Caco-2 (cell line): ENCODE results near the gene RHOV. TPM values are rescaled to one million over a fixed set of nuclear protein-coding genes. Genes with fewer than 3 reads are reported as not detected.

ENCODE experiments used
- BruUV-seq: library from RNA; stranded (reverse); fragments of 400-500 nt; replicated peaks from 2 replicates; lab custom pipeline; 2021; lab: Mats Ljungman, UMichigan
- CTCF ChIA-PET: fragments of 300-600 bp; sonication (Branson Sonifier 250); formaldehyde crosslinking; loops from one replicate; lab custom pipeline; 2022; ENCODE audit warnings: antibody characterized with exemption; lab: Charles Lee
- POLR2A ChIA-PET: fragments of 300-600 bp; sonication (Branson Sonifier 250); formaldehyde crosslinking; loops from one replicate; lab custom pipeline; 2022; ENCODE audit warnings: antibody characterized with exemption; lab: Charles Lee
- DNase-seq, 2 experiments: peaks; one replicate each; pipeline versions ENCODE4 v3.0.0 to v3.0.0-alpha.2; 2020 to 2022
- H3K27me3 ChIP-seq: replicated peaks from 2 replicates; pipeline ENCODE4 v1.6.0; 2011; ENCODE audit warnings: low read length; ENCODE audit not compliant: control insufficient read depth, insufficient read depth
- H3K36me3 ChIP-seq: 2 replicates; pipeline ENCODE4 v1.5.1; 2011; ENCODE audit warnings: low read length; ENCODE audit not compliant: control insufficient read depth, insufficient read depth
- H3K4me1 ChIP-seq: fragments of 250-450 bp; sonication (Bioruptor Pico); 2 replicates; pipeline ENCODE4 v1.5.1; 2020; ENCODE audit warnings: mild to moderate bottlenecking
- H3K4me3 ChIP-seq: 2 replicates; pipeline ENCODE4 v1.5.1; 2011; ENCODE audit warnings: low read depth, mild to moderate bottlenecking, control low read depth, low read length
- H3K9me3 ChIP-seq: fragments of 250-450 bp; sonication (Bioruptor Pico); 2 replicates; pipeline ENCODE4 v1.5.1; 2020; ENCODE audit warnings: mild to moderate bottlenecking, moderate library complexity
- H3K27ac Mint-ChIP-seq: one replicate; pipeline ENCODE4 v1.8.0; 2022; ENCODE audit warnings: mixed read lengths; ENCODE audit not compliant: unreplicated experiment
- H3K27me3 Mint-ChIP-seq: one replicate; pipeline ENCODE4 v1.8.0; 2022; ENCODE audit warnings: mixed read lengths; ENCODE audit not compliant: insufficient read depth, unreplicated experiment
- H3K36me3 Mint-ChIP-seq: one replicate; pipeline ENCODE4 v1.8.0; 2022; ENCODE audit warnings: mild to moderate bottlenecking, mixed read lengths; ENCODE audit not compliant: insufficient read depth, unreplicated experiment
- H3K4me1 Mint-ChIP-seq: one replicate; pipeline ENCODE4 v1.8.0; 2022; ENCODE audit warnings: low read depth, mixed read lengths; ENCODE audit not compliant: unreplicated experiment
- H3K4me3 Mint-ChIP-seq: one replicate; pipeline ENCODE4 v1.8.0; 2022; ENCODE audit warnings: mild to moderate bottlenecking, moderate library complexity, mixed read lengths; ENCODE audit not compliant: unreplicated experiment
- H3K9me3 Mint-ChIP-seq: one replicate; pipeline ENCODE4 v1.8.0; 2022; ENCODE audit warnings: mixed read lengths; ENCODE audit not compliant: unreplicated experiment
- CTCF ChIP-seq, 2 experiments: fragments of 200-600 bp in 1 of 2; IDR thresholded peaks; 1 replicate in 1 of 2; 2 replicates in 1 of 2; pipeline versions ENCODE4 v1.5.1 to v1.8.0; 2011 to 2022; ENCODE audit warnings: antibody characterized with exemption in 1 of 2, control low read depth in 1 of 2, inconsistent platforms in 1 of 2, low read depth in 1 of 2, low read length in 1 of 2, mild to moderate bottlenecking in 1 of 2, moderate library complexity in 1 of 2; ENCODE audit not compliant: insufficient read depth in 1 of 2, severe bottlenecking in 1 of 2, unreplicated experiment in 1 of 2
- intact Hi-C: fragments of 100-400 bp; cut with micrococcal nuclease; formaldehyde crosslinking; loops from one replicate; pipeline ENCODE4 v1.10.0; 2022; ENCODE audit not compliant: unreplicated experiment
- total RNA-seq: library from RNA; stranded (reverse); gene quantifications from 2 replicates; pipeline ENCODE4 v1.2.3, GENCODE V29; 2022

The RHOV gene
- total RNA-seq, 1 experiment from 2014 or later = 4.4 TPM

- no peak for DNase-seq
- BruUV-seq = no TSS peak
- peaks cover 28% of the 10 kb centered on the region for H3K4me1 ChIP-seq
- ChIA-PET CTCF (interaction anchor here (0.6 to 2.3 kb wide), 3 partner anchors 21 to 124 kb away, joined by 3 to 12 read pairs (median 3); no protein-coding TSS in a partner anchor), POLR2A (interaction anchor here (1.8 kb wide), 1 partner anchor 19 kb away, joined by 6 read pairs; no protein-coding TSS in a partner anchor)
- Mint-ChIP-seq H3K36me3 (peaks cover 18% of the 10 kb centered on the region), H3K4me3 (no peak overlapping the region), H3K27me3 (no peaks in the 10 kb centered on the region), H3K4me1 (peaks cover 12% of the 10 kb centered on the region), H3K27ac (no peak overlapping the region), H3K9me3 (no peaks in the 10 kb centered on the region)
- H3K36me3 ChIP-seq = no peaks in the 10 kb centered on the region
- no peaks in the 10 kb centered on the region for H3K27me3 ChIP-seq
- intact Hi-C loops = loop anchor here (5.0 to 10.0 kb wide), 2 partner anchors 32 to 425 kb away; partner anchors contain the start of genes NUSAP1 and OIP5
- no peaks in the 10 kb centered on the region for H3K9me3 ChIP-seq
- no peak for TF ChIP-seq CTCF (IDR thresholded peaks at IDR 0.05; ENCODE audit: insufficient read depth in 1 of 2, low read depth in 1 of 2, low read length in 1 of 2, severe bottlenecking in 1 of 2, unreplicated experiment in 1 of 2)
- H3K4me3 ChIP-seq = no peak overlapping the region
Observed at GRCh38 chr15:40909662-40910630, 35.9 kb upstream of the RHOV start.

- BruUV-seq = no TSS peak
- CTCF ChIA-PET = interaction anchor here (0.6 to 2.3 kb wide), 4 partner anchors 14 to 232 kb away, joined by 3 to 12 read pairs (median 6); partner anchors contain the start of genes DLL4 and VPS18
- H3K27me3 Mint-ChIP-seq = no peaks in the 10 kb centered on the region
Observed at GRCh38 chr15:40908095-40908494, 34.1 kb upstream of the RHOV start.

More at GRCh38 chr15:40908095-40908494, 34.1 kb upstream of the RHOV start:
- Histone ChIP-seq H3K27me3 (no peaks in the 10 kb centered on the region), H3K36me3 (peaks cover 2% of the 10 kb centered on the region; the same call in 1 of the 2 replicates), H3K4me1 (peaks cover 28% of the 10 kb centered on the region), H3K9me3 (no peaks in the 10 kb centered on the region), H3K4me3 (no peak overlapping the region)
- Mint-ChIP-seq H3K4me1 (peaks cover 12% of the 10 kb centered on the region), H3K4me3 (no peak overlapping the region), H3K36me3 (peaks cover 36% of the 10 kb centered on the region), H3K9me3 (no peaks in the 10 kb centered on the region), H3K27ac (peak overlapping the region; percentile 59)
- TF ChIP-seq CTCF (IDR thresholded peaks at IDR 0.05; ENCODE audit: insufficient read depth in 1 of 2, low read depth in 1 of 2, low read length in 1 of 2, severe bottlenecking in 1 of 2, unreplicated experiment in 1 of 2) = no peak
- POLR2A ChIA-PET = interaction anchor here (0.6 to 1.4 kb wide), 3 partner anchors 20 to 23 kb away, joined by 3 to 7 read pairs (median 6); partner anchors contain the start of gene DLL4
- intact Hi-C loops = loop anchor here (5.0 to 10.0 kb wide), 2 partner anchors 34 to 427 kb away; partner anchors contain the start of genes NUSAP1 and OIP5
- peak in 1 of 2 experiments; percentile 63 for DNase-seq
